Measurements from ENCODE around the gene PARP1. TPM values are rescaled to one million over a fixed set of nuclear protein-coding genes. Genes with fewer than 3 reads are reported as not detected.

The PARP1 gene
- total and polyA plus RNA-seq, 2 experiments from 2014 or later, result 46.2 to 70.4 TPM

- H3K36me3 ChIP-seq (ENCODE audit: low read depth), result peaks cover 25% of the 10 kb centered on the region; the same call in 1 of the 2 replicates
- H3K9me2 ChIP-seq (ENCODE audit: insufficient read depth), result no peaks in the 10 kb centered on the region
- H3K9ac ChIP-seq, result no peak overlapping the region
- DNase-seq, result no peak
- H3K9me3 ChIP-seq (ENCODE audit: low read depth), result no peaks in the 10 kb centered on the region
- no peaks in the 10 kb centered on the region for H3F3A ChIP-seq (ENCODE audit: insufficient read depth)
- no peak overlapping the region for H3K4me3 ChIP-seq
- no peaks in the 10 kb centered on the region for H4K20me1 ChIP-seq (ENCODE audit: insufficient read depth)
- H2AFZ ChIP-seq, result no peak overlapping the region
- H3K27me3 ChIP-seq (replicated peaks; ENCODE audit: insufficient read depth), result no peaks in the 10 kb centered on the region
- no peak overlapping the region for H3K27ac ChIP-seq
- no peaks in the 10 kb centered on the region for H3K4me1 ChIP-seq (ENCODE audit: insufficient read depth)
- H3K79me2 ChIP-seq (ENCODE audit: insufficient read depth), result no peaks in the 10 kb centered on the region
- 89 to 96% methylated on average over 15 of the region's 15 CpGs for WGBS, 2 experiments (ENCODE audit: low coverage in 1 of 2, low lambda C conversion rate in 2 of 2, missing lambda C conversion rate in 2 of 2)
- H3K4me2 ChIP-seq (ENCODE audit: unreplicated experiment), result no peak overlapping the region
- no peak for TF ChIP-seq EZH2 (IDR thresholded peaks at IDR 0.05; ENCODE audit: insufficient read depth, poor library complexity, severe bottlenecking)
- TF ChIP-seq EZH2phosphoT487 (IDR thresholded peaks at IDR 0.05; ENCODE audit: insufficient read depth, low read depth), result no peak
- in situ Hi-C loops (cut with MboI), result no loop called here
These were observed 26.5 kb downstream of the PARP1 start for GRCh38 chr1:226381226-226381998.

- H3K9ac ChIP-seq, result no peak overlapping the region
- WGBS, 2 experiments (ENCODE audit: low coverage in 1 of 2, low lambda C conversion rate in 2 of 2, missing lambda C conversion rate in 2 of 2), result 69 to 74% methylated on average over 2 of the region's 2 CpGs
- no peak for DNase-seq
These were observed 29.8 kb downstream of the PARP1 start for GRCh38 chr1:226378071-226378470.

GRCh38 chr1:226376300-226376699 lies 31.6 kb downstream of the PARP1 start:
- Histone ChIP-seq H4K20me1 (ENCODE audit: insufficient read depth) (no peaks in the 10 kb centered on the region), H3K9ac (no peak overlapping the region), H3K79me2 (ENCODE audit: insufficient read depth) (no peaks in the 10 kb centered on the region), H3K4me1 (ENCODE audit: insufficient read depth) (no peaks in the 10 kb centered on the region), H3K27me3 (replicated peaks; ENCODE audit: insufficient read depth) (no peaks in the 10 kb centered on the region), H3K4me3 (no peak overlapping the region), H3K27ac (no peak overlapping the region), H3K9me3 (ENCODE audit: low read depth) (no peaks in the 10 kb centered on the region), H2AFZ (no peak overlapping the region), H3K36me3 (ENCODE audit: low read depth) (peaks cover 37% of the 10 kb centered on the region), H3K4me2 (ENCODE audit: unreplicated experiment) (no peak overlapping the region), H3K9me2 (ENCODE audit: insufficient read depth) (no peaks in the 10 kb centered on the region), H3F3A (ENCODE audit: insufficient read depth) (no peaks in the 10 kb centered on the region)
- DNase-seq, result no peak
- TF ChIP-seq EZH2 (IDR thresholded peaks at IDR 0.05; ENCODE audit: insufficient read depth, poor library complexity, severe bottlenecking) (no peak), EZH2phosphoT487 (IDR thresholded peaks at IDR 0.05; ENCODE audit: insufficient read depth, low read depth) (no peak)
- in situ Hi-C loops (cut with MboI), result no loop called here
- 96 to 99% methylated on average over 3 of the region's 3 CpGs for WGBS, 2 experiments (ENCODE audit: low coverage in 1 of 2, low lambda C conversion rate in 2 of 2, missing lambda C conversion rate in 2 of 2)

More at GRCh38 chr1:226378071-226378470, 29.8 kb downstream of the PARP1 start:
- Histone ChIP-seq H3K4me2 (ENCODE audit: unreplicated experiment) (no peak overlapping the region), H3K9me2 (ENCODE audit: insufficient read depth) (no peaks in the 10 kb centered on the region), H3K4me3 (no peak overlapping the region), H3K27me3 (replicated peaks; ENCODE audit: insufficient read depth) (no peaks in the 10 kb centered on the region), H3K9me3 (ENCODE audit: low read depth) (no peaks in the 10 kb centered on the region), H4K20me1 (ENCODE audit: insufficient read depth) (no peaks in the 10 kb centered on the region), H2AFZ (no peak overlapping the region), H3K79me2 (ENCODE audit: insufficient read depth) (no peaks in the 10 kb centered on the region), H3K27ac (no peak overlapping the region), H3K36me3 (ENCODE audit: low read depth) (peaks cover 38% of the 10 kb centered on the region), H3K4me1 (ENCODE audit: insufficient read depth) (no peaks in the 10 kb centered on the region), H3F3A (ENCODE audit: insufficient read depth) (no peaks in the 10 kb centered on the region)
- TF ChIP-seq EZH2 (IDR thresholded peaks at IDR 0.05; ENCODE audit: insufficient read depth, poor library complexity, severe bottlenecking) (no peak), EZH2phosphoT487 (IDR thresholded peaks at IDR 0.05; ENCODE audit: insufficient read depth, low read depth) (no peak)
- in situ Hi-C loops (cut with MboI), result no loop called here

- Histone ChIP-seq H3K9ac (no peak overlapping the region), H3K27ac (no peak overlapping the region), H3K36me3 (ENCODE audit: low read depth) (peaks cover 28% of the 10 kb centered on the region), H4K20me1 (ENCODE audit: insufficient read depth) (no peaks in the 10 kb centered on the region), H3K4me1 (ENCODE audit: insufficient read depth) (no peaks in the 10 kb centered on the region), H2AFZ (no peak overlapping the region), H3K4me3 (no peak overlapping the region), H3K9me3 (ENCODE audit: low read depth) (no peaks in the 10 kb centered on the region), H3K79me2 (ENCODE audit: insufficient read depth) (no peaks in the 10 kb centered on the region), H3K4me2 (ENCODE audit: unreplicated experiment) (no peak overlapping the region), H3F3A (ENCODE audit: insufficient read depth) (no peaks in the 10 kb centered on the region), H3K27me3 (replicated peaks; ENCODE audit: insufficient read depth) (no peaks in the 10 kb centered on the region), H3K9me2 (ENCODE audit: insufficient read depth) (no peaks in the 10 kb centered on the region)
- TF ChIP-seq EZH2 (IDR thresholded peaks at IDR 0.05; ENCODE audit: insufficient read depth, poor library complexity, severe bottlenecking), result no peak
- in situ Hi-C loops (cut with MboI), result no loop called here
- 93% methylated on average over 7 of the region's 7 CpGs for WGBS, 2 experiments (ENCODE audit: low coverage in 1 of 2, low lambda C conversion rate in 2 of 2, missing lambda C conversion rate in 2 of 2)
- DNase-seq, result no peak
These were observed 34.5 kb downstream of the PARP1 start for GRCh38 chr1:226373376-226373775.
